ENCODE results near the gene CYP2D6.

DNA sequence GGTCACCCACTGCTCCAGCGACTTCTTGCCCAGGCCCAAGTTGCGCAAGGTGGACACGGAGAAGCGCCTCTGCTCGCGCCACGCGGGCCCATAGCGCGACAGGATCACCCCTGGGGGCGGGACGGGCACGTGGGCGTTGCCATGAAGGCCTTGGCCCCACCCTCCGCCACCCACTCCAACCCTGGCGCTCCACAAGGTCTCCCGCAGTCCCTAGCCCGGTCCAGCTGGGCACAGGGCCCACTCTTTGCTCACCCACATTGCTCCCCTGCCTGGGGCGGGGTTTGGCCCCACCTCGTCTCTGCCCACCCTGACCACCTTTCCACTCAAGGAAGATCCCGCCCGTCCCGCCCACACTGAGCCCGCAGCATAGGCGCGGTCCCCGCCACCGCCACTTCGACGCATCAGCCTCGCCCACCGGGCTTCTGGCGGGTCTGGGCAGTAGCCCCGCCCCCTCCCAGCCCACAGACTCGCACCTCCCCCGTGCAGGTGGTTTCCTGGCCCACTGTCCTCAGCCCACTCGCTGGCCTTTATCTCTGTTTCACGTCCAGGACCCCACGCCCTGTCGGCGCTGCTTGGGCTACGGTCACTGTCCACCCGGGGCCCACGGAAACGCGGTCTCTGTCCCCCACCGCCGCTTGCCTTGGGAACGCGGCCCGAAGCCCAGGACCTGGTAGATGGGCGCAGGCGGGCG is 12.3 kb upstream of the CYP2D6 start:
- TF ChIP-seq POLR2A (IDR thresholded peaks at IDR 0.05): no peak
- TF ChIP-seq, protein P1, sequence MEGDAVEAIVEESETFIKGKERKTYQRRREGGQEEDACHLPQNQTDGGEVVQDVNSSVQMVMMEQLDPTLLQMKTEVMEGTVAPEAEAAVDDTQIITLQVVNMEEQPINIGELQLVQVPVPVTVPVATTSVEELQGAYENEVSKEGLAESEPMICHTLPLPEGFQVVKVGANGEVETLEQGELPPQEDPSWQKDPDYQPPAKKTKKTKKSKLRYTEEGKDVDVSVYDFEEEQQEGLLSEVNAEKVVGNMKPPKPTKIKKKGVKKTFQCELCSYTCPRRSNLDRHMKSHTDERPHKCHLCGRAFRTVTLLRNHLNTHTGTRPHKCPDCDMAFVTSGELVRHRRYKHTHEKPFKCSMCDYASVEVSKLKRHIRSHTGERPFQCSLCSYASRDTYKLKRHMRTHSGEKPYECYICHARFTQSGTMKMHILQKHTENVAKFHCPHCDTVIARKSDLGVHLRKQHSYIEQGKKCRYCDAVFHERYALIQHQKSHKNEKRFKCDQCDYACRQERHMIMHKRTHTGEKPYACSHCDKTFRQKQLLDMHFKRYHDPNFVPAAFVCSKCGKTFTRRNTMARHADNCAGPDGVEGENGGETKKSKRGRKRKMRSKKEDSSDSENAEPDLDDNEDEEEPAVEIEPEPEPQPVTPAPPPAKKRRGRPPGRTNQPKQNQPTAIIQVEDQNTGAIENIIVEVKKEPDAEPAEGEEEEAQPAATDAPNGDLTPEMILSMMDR (IDR thresholded peaks at IDR 0.05): no peak

Measured in uterus (tissue), 2 donors.